KMS-11 (cell line): Measurements from ENCODE around the gene MYRIP.

Source experiments
- H2AFZ ChIP-seq: fragments of 200-600 bp; sonication (generic); 2 replicates; pipeline ENCODE4 v1.6.1; 2016; ENCODE audit warnings: antibody characterized with exemption, mixed run types, low read depth
- H3K27ac ChIP-seq: fragments of 200-600 bp; sonication (generic); 2 replicates; pipeline ENCODE4 v1.6.1; 2016; ENCODE audit warnings: mild to moderate bottlenecking, mixed run types
- H3K27me3 ChIP-seq: fragments of 200-600 bp; sonication (generic); 2 replicates; pipeline ENCODE4 v1.6.1; 2017; ENCODE audit warnings: mild to moderate bottlenecking, low read depth, mixed run types, moderate library complexity; ENCODE audit not compliant: insufficient read depth
- H3K36me3 ChIP-seq: fragments of 200-600 bp; sonication (generic); 2 replicates; pipeline ENCODE4 v1.6.1; 2017; ENCODE audit warnings: mild to moderate bottlenecking, mixed run types; ENCODE audit not compliant: insufficient read depth
- H3K4me1 ChIP-seq: fragments of 200-600 bp; sonication (generic); 2 replicates; pipeline ENCODE4 v1.6.1; 2016; ENCODE audit warnings: mild to moderate bottlenecking, low read depth, mixed run types; ENCODE audit not compliant: poor library complexity, severe bottlenecking
- H3K4me2 ChIP-seq: fragments of 200-600 bp; sonication (generic); 2 replicates; pipeline ENCODE4 v1.7.0; 2016; ENCODE audit warnings: mild to moderate bottlenecking, mixed run types
- H3K4me3 ChIP-seq: fragments of 200-600 bp; sonication (generic); IDR thresholded peaks from 2 replicates; pipeline ENCODE4 v1.6.1; 2017; ENCODE audit warnings: low read depth, low read length, mixed read lengths; ENCODE audit not compliant: insufficient read depth
- H3K79me2 ChIP-seq: fragments of 200-600 bp; sonication (generic); 2 replicates; pipeline ENCODE4 v1.6.1; 2016; ENCODE audit warnings: low read depth, mixed run types; ENCODE audit not compliant: insufficient read depth
- H3K9ac ChIP-seq: fragments of 200-600 bp; sonication (generic); 2 replicates; pipeline ENCODE4 v1.6.1; 2016; ENCODE audit warnings: mild to moderate bottlenecking, mixed run types
- H4K20me1 ChIP-seq: fragments of 200-600 bp; sonication (generic); 2 replicates; pipeline ENCODE4 v1.6.1; 2016; ENCODE audit warnings: mild to moderate bottlenecking, mixed run types; ENCODE audit not compliant: insufficient read depth
- TF ChIP-seq, protein P1 (sequence below): fragments of 200-600 bp; sonication (generic); conservative IDR thresholded peaks from 2 replicates; pipeline ENCODE4 v1.6.1; 2017; ENCODE audit warnings: low read depth, mild to moderate bottlenecking, antibody characterized with exemption, low read length, moderate library complexity, mixed read lengths

MYRIP gene

DNA sequence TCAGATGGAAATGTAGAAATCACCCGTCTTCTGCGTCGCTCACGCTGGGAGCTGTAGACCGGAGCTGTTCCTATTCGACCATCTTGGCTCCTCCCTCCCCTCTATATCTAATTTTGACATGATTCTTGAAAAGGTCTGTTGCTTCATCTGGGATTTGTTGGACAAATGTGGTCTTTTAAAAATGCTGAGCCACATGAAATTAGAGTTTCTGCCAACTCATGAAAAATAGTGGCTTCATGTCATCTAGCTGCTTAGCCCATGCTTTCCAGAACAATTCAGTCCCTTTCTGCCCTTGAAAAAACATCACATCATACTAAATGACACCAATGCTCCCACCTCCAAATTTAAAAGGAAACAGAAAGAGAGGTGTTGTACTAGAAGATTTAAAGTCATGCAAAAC is 351.5 kb downstream of the MYRIP start:
- Histone ChIP-seq H3K27me3 (no peaks in the 10 kb centered on the region), H3K9ac (no peak overlapping the region), H2AFZ (no peak overlapping the region), H3K36me3 (no peaks in the 10 kb centered on the region), H3K27ac (no peak overlapping the region), H3K4me2 (no peak overlapping the region), H3K4me1 (no peaks in the 10 kb centered on the region), H4K20me1 (no peaks in the 10 kb centered on the region), H3K79me2 (no peaks in the 10 kb centered on the region), H3K4me3 (no peak overlapping the region)
- TF ChIP-seq, protein P1, sequence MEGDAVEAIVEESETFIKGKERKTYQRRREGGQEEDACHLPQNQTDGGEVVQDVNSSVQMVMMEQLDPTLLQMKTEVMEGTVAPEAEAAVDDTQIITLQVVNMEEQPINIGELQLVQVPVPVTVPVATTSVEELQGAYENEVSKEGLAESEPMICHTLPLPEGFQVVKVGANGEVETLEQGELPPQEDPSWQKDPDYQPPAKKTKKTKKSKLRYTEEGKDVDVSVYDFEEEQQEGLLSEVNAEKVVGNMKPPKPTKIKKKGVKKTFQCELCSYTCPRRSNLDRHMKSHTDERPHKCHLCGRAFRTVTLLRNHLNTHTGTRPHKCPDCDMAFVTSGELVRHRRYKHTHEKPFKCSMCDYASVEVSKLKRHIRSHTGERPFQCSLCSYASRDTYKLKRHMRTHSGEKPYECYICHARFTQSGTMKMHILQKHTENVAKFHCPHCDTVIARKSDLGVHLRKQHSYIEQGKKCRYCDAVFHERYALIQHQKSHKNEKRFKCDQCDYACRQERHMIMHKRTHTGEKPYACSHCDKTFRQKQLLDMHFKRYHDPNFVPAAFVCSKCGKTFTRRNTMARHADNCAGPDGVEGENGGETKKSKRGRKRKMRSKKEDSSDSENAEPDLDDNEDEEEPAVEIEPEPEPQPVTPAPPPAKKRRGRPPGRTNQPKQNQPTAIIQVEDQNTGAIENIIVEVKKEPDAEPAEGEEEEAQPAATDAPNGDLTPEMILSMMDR, result no peak

DNA sequence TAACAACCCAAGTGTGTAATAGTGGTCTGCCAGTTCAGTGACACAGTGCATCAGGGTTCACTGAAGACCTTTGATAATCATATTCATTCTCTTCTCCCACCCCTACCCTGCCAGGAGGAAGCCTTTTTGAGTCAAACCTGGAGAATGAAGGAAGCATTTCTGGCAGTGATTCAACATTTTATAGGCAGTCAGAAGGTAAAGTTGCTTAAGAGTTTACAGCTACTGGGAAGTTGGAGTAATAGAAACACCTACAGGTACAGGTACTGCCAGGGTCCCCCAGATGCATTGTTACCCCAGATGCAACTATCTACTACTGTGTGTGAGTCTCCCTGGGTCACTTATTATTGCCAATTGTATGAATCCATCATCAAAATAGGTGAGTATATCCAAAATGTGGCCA is 353.2 kb downstream of the MYRIP start:
- H3K36me3 ChIP-seq, result no peaks in the 10 kb centered on the region
- H3K79me2 ChIP-seq, result no peaks in the 10 kb centered on the region
- H2AFZ ChIP-seq, result no peak overlapping the region
- H3K4me2 ChIP-seq, result no peak overlapping the region
- no peaks in the 10 kb centered on the region for H4K20me1 ChIP-seq
- H3K4me1 ChIP-seq, result no peaks in the 10 kb centered on the region
- no peak overlapping the region for H3K9ac ChIP-seq
- TF ChIP-seq, protein P1, result no peak
- H3K27ac ChIP-seq, result no peak overlapping the region
- H3K4me3 ChIP-seq, result no peak overlapping the region
- no peaks in the 10 kb centered on the region for H3K27me3 ChIP-seq

DNA sequence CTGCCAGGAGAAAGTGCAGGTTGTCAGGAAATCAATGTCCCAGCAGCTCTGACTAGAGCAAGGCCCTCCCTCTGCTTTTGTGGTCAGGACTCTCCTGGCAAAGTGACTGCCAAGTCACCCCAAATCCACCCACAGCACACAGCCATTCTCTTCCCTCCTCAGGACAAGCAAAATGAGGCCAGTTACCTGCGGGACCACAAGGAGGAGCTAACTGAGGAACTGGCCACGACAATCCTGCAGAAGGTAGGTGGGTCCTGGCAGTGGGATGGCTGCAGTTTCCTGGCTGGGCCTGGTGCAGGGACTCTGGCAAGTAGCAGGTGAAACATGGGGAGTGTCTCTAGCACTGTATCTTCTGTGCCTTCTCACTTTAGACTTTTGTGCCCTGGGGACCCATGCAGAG is 357.6 kb downstream of the MYRIP start:
- no peaks in the 10 kb centered on the region for H4K20me1 ChIP-seq
- TF ChIP-seq, protein P1, result no peak
- H3K4me1 ChIP-seq, result peaks cover 5% of the 10 kb centered on the region
- no peak overlapping the region for H3K4me2 ChIP-seq
- no peak overlapping the region for H2AFZ ChIP-seq
- no peak overlapping the region for H3K9ac ChIP-seq
- H3K27me3 ChIP-seq, result no peaks in the 10 kb centered on the region
- no peaks in the 10 kb centered on the region for H3K36me3 ChIP-seq
- H3K79me2 ChIP-seq, result no peaks in the 10 kb centered on the region
- no peak overlapping the region for H3K27ac ChIP-seq
- no peak overlapping the region for H3K4me3 ChIP-seq

DNA sequence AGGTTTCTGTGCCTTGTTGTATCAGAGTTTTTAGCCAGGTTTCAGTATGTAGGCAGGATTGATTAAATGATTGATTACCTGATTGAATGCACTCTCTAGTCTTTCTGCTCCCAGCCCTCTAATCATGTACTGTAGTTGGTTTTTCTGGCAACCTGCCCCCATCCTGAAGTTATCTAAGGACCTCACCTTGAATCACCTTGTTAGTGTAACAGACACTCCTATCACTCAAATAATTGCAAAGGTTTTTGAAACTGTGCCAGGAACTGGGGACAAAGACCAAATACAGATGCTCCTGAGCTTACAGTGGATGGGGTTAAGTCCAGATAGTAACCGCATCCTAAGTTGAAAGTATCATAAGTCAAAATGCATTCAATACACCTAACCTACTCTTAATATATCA is 358.5 kb downstream of the MYRIP start:
- no peak overlapping the region for H3K4me3 ChIP-seq
- no peak overlapping the region for H3K9ac ChIP-seq
- peaks cover 5% of the 10 kb centered on the region for H3K4me1 ChIP-seq
- H3K36me3 ChIP-seq, result no peaks in the 10 kb centered on the region
- no peaks in the 10 kb centered on the region for H4K20me1 ChIP-seq
- no peak overlapping the region for H2AFZ ChIP-seq
- no peak overlapping the region for H3K4me2 ChIP-seq
- TF ChIP-seq, protein P1, result no peak
- no peak overlapping the region for H3K27ac ChIP-seq
- no peaks in the 10 kb centered on the region for H3K27me3 ChIP-seq
- no peaks in the 10 kb centered on the region for H3K79me2 ChIP-seq
